ENCODE measurements around the gene ASB4. TPM values are rescaled to one million over a fixed set of nuclear protein-coding genes. Genes with fewer than 3 reads are reported as not detected.

ASB4 gene
- not detected in 2 replicates for total RNA-seq

GRCh38 chr7:95485391-95486123 is at the start of gene ASB4:
TSS of gene ASB4 (plus strand) at chr7:95485943. CDS start at chr7:95485972, 29 bp downstream.

Other genes starting within 250 kb of the ASB4 start
- gene PON1, start 161.4 kb upstream of the ASB4 start, total RNA-seq: not detected in 2 replicates
- gene PON3, start 89.6 kb upstream of the ASB4 start, total RNA-seq: not detected in 2 replicates
- 80.4 and 87.4 TPM in 2 replicates for gene PON2, start 50.9 kb upstream of the ASB4 start, total RNA-seq
- under 0.01 and 0.29 TPM in 2 replicates for gene PDK4, start 110.6 kb downstream of the ASB4 start, total RNA-seq